Endothelial cell of umbilical vein (primary cell): ENCODE data around the gene RCAN3. TPM values are rescaled to one million over a fixed set of nuclear protein-coding genes. Genes with fewer than 3 reads are reported as not detected.
A peak's percentile ranks its signal among the peaks of the same experiment; 100 is the strongest.

Source experiments
- BruUV-seq: library from RNA; stranded (reverse); fragments of 400-500 nt; replicated peaks from 2 replicates; lab custom pipeline; 2021; lab: Mats Ljungman, UMichigan
- CTCF ChIA-PET: fragments of 300-600, 350-600 bp; sonication (Branson Sonifier 250); formaldehyde crosslinking; loops from one replicate; lab custom pipeline; 2021; ENCODE audit warnings: antibody characterized with exemption, inconsistent platforms; lab: Charles Lee
- POLR2A ChIA-PET: fragments of 300-600, 350-600 bp; sonication (Branson Sonifier 250); formaldehyde crosslinking; loops from one replicate; lab custom pipeline; 2021; ENCODE audit warnings: antibody characterized with exemption, inconsistent platforms; lab: Charles Lee
- DNase-seq: peaks from one replicate; pipeline ENCODE4 v3.0.0-alpha.2; 2011; ENCODE audit warnings: low read depth, low spot score
- FAIRE-seq: peaks from 2 replicates; lab custom pipeline; 2011; peaks lifted over from hg19 to GRCh38; lab: Jason Lieb, UNC
- H2AFZ ChIP-seq: 2 replicates; pipeline ENCODE4 v1.6.0; 2012; ENCODE audit warnings: low read depth, low read length, control low read depth, inconsistent platforms
- H3K27ac ChIP-seq: 2 replicates; pipeline ENCODE4 v1.5.1; 2011; ENCODE audit warnings: low read depth, mild to moderate bottlenecking, control low read depth, low read length, moderate library complexity; ENCODE audit not compliant: insufficient read depth
- H3K27me3 ChIP-seq, 2 experiments: 2 replicates each; pipeline versions ENCODE4 v1.6.0 to v1.6.1; 2011; ENCODE audit warnings: low read length in 2 of 2, mixed read lengths in 1 of 2; ENCODE audit not compliant: control insufficient read depth in 2 of 2, insufficient read depth in 2 of 2
- H3K36me3 ChIP-seq, 2 experiments: 2 replicates in 1 of 2; 3 replicates in 1 of 2; pipeline ENCODE4 v1.5.1; 2011; ENCODE audit warnings: low read length in 2 of 2, mild to moderate bottlenecking in 1 of 2, moderate library complexity in 1 of 2; ENCODE audit not compliant: control insufficient read depth in 2 of 2, insufficient read depth in 2 of 2; ENCODE audit errors: extremely low read depth in 1 of 2
- H3K4me1 ChIP-seq: 3 replicates; pipeline ENCODE4 v1.5.1; 2011; ENCODE audit warnings: mild to moderate bottlenecking, low read length; ENCODE audit not compliant: control insufficient read depth, insufficient read depth; ENCODE audit errors: extremely low read depth
- H3K4me2 ChIP-seq: 2 replicates; pipeline ENCODE4 v1.6.1; 2011; ENCODE audit warnings: low read length, control low read depth, mixed read lengths; ENCODE audit not compliant: insufficient read depth
- H3K4me3 ChIP-seq, 3 experiments: fragments of 200-600 bp in 1 of 3; sonication (generic), shearing (Covaris generic) in 1 of 3; replicated peaks in 1 of 3; 2 replicates each; pipeline ENCODE4 v1.5.1; 2011 to 2016; ENCODE audit warnings: control low read depth in 3 of 3, low read length in 3 of 3, mild to moderate bottlenecking in 2 of 3, inconsistent platforms in 1 of 3, low read depth in 1 of 3, moderate library complexity in 1 of 3; ENCODE audit not compliant: insufficient read depth in 1 of 3
- H3K79me2 ChIP-seq: 2 replicates; pipeline ENCODE4 v1.6.0; 2012; ENCODE audit warnings: low read length, inconsistent platforms; ENCODE audit not compliant: control insufficient read depth, insufficient read depth
- H3K9ac ChIP-seq: replicated peaks from 2 replicates; pipeline ENCODE3; 2011; ENCODE audit warnings: low read length, control low read depth; ENCODE audit not compliant: insufficient read depth; ENCODE audit errors: extremely low read depth
- H3K9me1 ChIP-seq: replicated peaks from 3 replicates; pipeline ENCODE4 v1.6.0; 2011; ENCODE audit warnings: mild to moderate bottlenecking, low read length; ENCODE audit not compliant: control insufficient read depth, insufficient read depth; ENCODE audit errors: extremely low read depth
- H3K9me3 ChIP-seq: replicated peaks from 2 replicates; pipeline ENCODE4 v1.5.1; 2012; ENCODE audit warnings: low read length, inconsistent platforms; ENCODE audit not compliant: control insufficient read depth, insufficient read depth
- H4K20me1 ChIP-seq: replicated peaks from 2 replicates; pipeline ENCODE3; 2011; ENCODE audit warnings: mild to moderate bottlenecking, low read length; ENCODE audit not compliant: control insufficient read depth, insufficient read depth; ENCODE audit errors: extremely low read depth
- EZH2 ChIP-seq: IDR thresholded peaks from 2 replicates; pipeline ENCODE4 v1.6.1; 2012; ENCODE audit warnings: borderline replicate concordance, low read depth, mild to moderate bottlenecking, moderate library complexity, low read length, inconsistent platforms; ENCODE audit not compliant: severe bottlenecking
- FOS ChIP-seq: IDR thresholded peaks from 2 replicates; pipeline ENCODE4 v1.6.1; 2011; ENCODE audit warnings: mild to moderate bottlenecking, low read length, moderate library complexity, borderline replicate concordance; ENCODE audit not compliant: insufficient read depth
- GATA2 ChIP-seq: IDR thresholded peaks from 2 replicates; pipeline ENCODE4 v1.7.0; 2011; ENCODE audit warnings: low read depth, mild to moderate bottlenecking, moderate library complexity, mixed read lengths, low read length; ENCODE audit not compliant: insufficient read length, insufficient read depth
- JUN ChIP-seq: IDR thresholded peaks from 2 replicates; pipeline ENCODE4 v1.6.1; 2011; ENCODE audit warnings: borderline replicate concordance, low read depth; ENCODE audit not compliant: insufficient read length, insufficient read depth
- MAX ChIP-seq: IDR thresholded peaks from 2 replicates; pipeline ENCODE4 v1.6.1; 2011; ENCODE audit not compliant: insufficient read depth, insufficient read length
- MYC ChIP-seq: IDR thresholded peaks from one replicate; pipeline ENCODE4 v1.6.1; 2011; ENCODE audit warnings: mild to moderate bottlenecking, low read depth, low read length
- POLR2A ChIP-seq: IDR thresholded peaks from 2 replicates; pipeline ENCODE4 v1.6.1; 2012; ENCODE audit warnings: low read depth, mild to moderate bottlenecking, control low read depth, low read length
- dilution Hi-C: fragments of 300-500 bp; cut with MboI; formaldehyde crosslinking; loops from one replicate; pipeline ENCODE4 v1.15.0; 2019; ENCODE audit warnings: low sequenced_read_pairs; ENCODE audit not compliant: extremely low pct_ligation_motif_present
- intact Hi-C: fragments of 100-400 bp; cut with micrococcal nuclease; formaldehyde crosslinking; loops from one replicate; pipeline ENCODE4 v1.10.0; 2022
- polyA plus RNA-seq, 4 experiments: library from polyadenylated mRNA; depleted of rRNA in 3 of 4; stranded (reverse) in 3 of 4; unstranded in 1 of 4; fragments of >200 nt; gene quantifications; 2 replicates each; pipeline versions ENCODE4 v1.2.1 to v1.2.3, GENCODE V29; 2011 to 2012; ENCODE audit warnings: missing spikeins in 1 of 4
- total RNA-seq: library from RNA; stranded (reverse); gene quantifications from 2 replicates; pipeline ENCODE4 v1.2.3, GENCODE V29; 2021
- TF ChIP-seq, protein P1 (sequence below), 2 donors: IDR thresholded peaks; 1 replicate in 1 of 2; 2 replicates in 1 of 2; pipeline ENCODE4 v1.5.1; 2011; ENCODE audit warnings: low read length in 2 of 2, mild to moderate bottlenecking in 2 of 2, moderate library complexity in 2 of 2, control low read depth in 1 of 2, inconsistent platforms in 1 of 2, low read depth in 1 of 2; ENCODE audit not compliant: insufficient read depth in 1 of 2; ENCODE audit errors: extremely low read depth in 1 of 2

The RCAN3 gene
- total and polyA plus RNA-seq, 2 donors (not counting 3 experiments of a cell fraction or from before 2014, with no cell fraction given), result 0.99 to 5.1 TPM

DNA sequence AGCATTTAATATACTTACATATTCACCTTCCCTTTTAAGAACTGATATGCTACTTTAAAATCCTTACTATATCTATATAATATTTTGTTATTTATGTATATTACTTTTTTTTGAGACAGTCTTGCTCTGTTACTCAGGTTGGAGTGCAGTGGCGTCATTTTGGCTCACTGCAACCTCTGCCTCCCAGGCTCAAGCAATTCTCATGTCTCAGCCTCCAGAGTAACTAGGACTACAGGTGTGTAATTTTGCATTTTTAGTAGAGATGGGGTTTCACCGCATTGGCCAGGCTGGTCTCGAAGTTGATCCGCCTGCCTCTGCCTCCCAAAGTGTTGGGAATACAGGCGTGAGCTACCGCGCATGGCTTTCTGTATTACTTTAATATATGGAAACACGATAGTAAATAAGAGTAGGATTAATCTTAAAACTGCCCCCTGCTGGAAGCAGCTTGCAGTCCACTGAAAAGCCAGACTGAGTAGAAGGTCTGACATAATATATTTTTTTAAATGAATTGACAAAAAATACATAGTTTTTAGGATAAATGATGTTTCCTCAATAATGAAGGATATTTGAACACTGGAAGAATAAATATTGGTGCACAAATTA is 24.4 kb downstream of the RCAN3 start:
- H2AFZ ChIP-seq, result no peak overlapping the region
- H3K27ac ChIP-seq, result no peak overlapping the region
- no peaks in the 10 kb centered on the region for H3K27me3 ChIP-seq
- no peak overlapping the region for H3K9ac ChIP-seq
- TF ChIP-seq FOS (no peak), GATA2 (no peak), MAX (no peak), MYC (no peak), JUN (no peak), POLR2A (no peak), EZH2 (no peak)
- TF ChIP-seq, protein P1, sequence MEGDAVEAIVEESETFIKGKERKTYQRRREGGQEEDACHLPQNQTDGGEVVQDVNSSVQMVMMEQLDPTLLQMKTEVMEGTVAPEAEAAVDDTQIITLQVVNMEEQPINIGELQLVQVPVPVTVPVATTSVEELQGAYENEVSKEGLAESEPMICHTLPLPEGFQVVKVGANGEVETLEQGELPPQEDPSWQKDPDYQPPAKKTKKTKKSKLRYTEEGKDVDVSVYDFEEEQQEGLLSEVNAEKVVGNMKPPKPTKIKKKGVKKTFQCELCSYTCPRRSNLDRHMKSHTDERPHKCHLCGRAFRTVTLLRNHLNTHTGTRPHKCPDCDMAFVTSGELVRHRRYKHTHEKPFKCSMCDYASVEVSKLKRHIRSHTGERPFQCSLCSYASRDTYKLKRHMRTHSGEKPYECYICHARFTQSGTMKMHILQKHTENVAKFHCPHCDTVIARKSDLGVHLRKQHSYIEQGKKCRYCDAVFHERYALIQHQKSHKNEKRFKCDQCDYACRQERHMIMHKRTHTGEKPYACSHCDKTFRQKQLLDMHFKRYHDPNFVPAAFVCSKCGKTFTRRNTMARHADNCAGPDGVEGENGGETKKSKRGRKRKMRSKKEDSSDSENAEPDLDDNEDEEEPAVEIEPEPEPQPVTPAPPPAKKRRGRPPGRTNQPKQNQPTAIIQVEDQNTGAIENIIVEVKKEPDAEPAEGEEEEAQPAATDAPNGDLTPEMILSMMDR (IDR thresholded peaks at IDR 0.05; ENCODE audit: extremely low read depth in 1 of 2, insufficient read depth in 1 of 2, low read depth in 1 of 2, low read length in 2 of 2), result peak; percentile 48 to 53
- no peaks in the 10 kb centered on the region for H4K20me1 ChIP-seq
- peak; percentile 23 for DNase-seq
- no peaks in the 10 kb centered on the region for H3K36me3 ChIP-seq
- no peaks in the 10 kb centered on the region for H3K4me1 ChIP-seq
- ChIA-PET CTCF (interaction anchor here (0.7 to 4.5 kb wide), 15 partner anchors 9 to 328 kb away, joined by 3 to 70 read pairs (median 7); partner anchors contain the start of genes NIPAL3 and STPG1), POLR2A (no interaction called here)
- no peaks in the 10 kb centered on the region for H3K9me1 ChIP-seq
- H3K4me3 ChIP-seq, result no peak overlapping the region
- no peak for FAIRE-seq
- H3K9me3 ChIP-seq, result no peaks in the 10 kb centered on the region
- intact Hi-C loops (loop anchor here (1.0 to 5.0 kb wide), 3 partner anchors 110 to 328 kb away; partner anchors contain the start of gene NIPAL3), dilution Hi-C loops (no loop called here)
- no peak overlapping the region for H3K4me2 ChIP-seq
- BruUV-seq, result no TSS peak
- no peaks in the 10 kb centered on the region for H3K79me2 ChIP-seq
